K562 (cell line): ENCODE measurements around the gene SLC39A3. TPM values are rescaled to one million over a fixed set of nuclear protein-coding genes. Genes with fewer than 3 reads are reported as not detected.

ENCODE experiments used
- CEBPG ChIP-seq, 3 experiments: fragments of 200-800 bp in 1 of 3; sonication (Bioruptor generic) in 1 of 3; sonication (generic) in 1 of 3; formaldehyde crosslinking in 1 of 3; IDR thresholded peaks in 2 of 3; conservative IDR thresholded peaks in 1 of 3; 2 replicates each; pipeline versions ENCODE4 v1.6.1 to v1.8.0; 2016 to 2022; ENCODE audit warnings: missing compliant biosample characterization in 2 of 3, missing genetic modification characterization in 2 of 3, mild to moderate bottlenecking in 1 of 3, missing genetic modification reagents in 1 of 3
- KLF13 ChIP-seq: fragments of 450-650 bp; IDR thresholded peaks from 2 replicates; pipeline ENCODE4 v1.6.1; 2016; ENCODE audit warnings: missing genetic modification characterization, low read depth, mild to moderate bottlenecking, missing compliant biosample characterization, moderate library complexity, borderline replicate concordance
- POLR2AphosphoS5 ChIP-seq: IDR thresholded peaks from 2 replicates; pipeline ENCODE4 v1.6.1; 2011; ENCODE audit warnings: mild to moderate bottlenecking, low read depth, low read length, moderate library complexity; ENCODE audit not compliant: control insufficient read depth, insufficient read depth
- TEAD4 ChIP-seq, 2 experiments: sonication (generic) in 1 of 2; formaldehyde crosslinking in 1 of 2; IDR thresholded peaks; 2 replicates each; pipeline versions ENCODE4 v1.6.1 to v1.8.0; 2012 to 2022; ENCODE audit warnings: borderline replicate concordance in 1 of 2, inconsistent platforms in 1 of 2, low read length in 1 of 2, mild to moderate bottlenecking in 1 of 2, missing genetic modification reagents in 1 of 2
- XRCC5 ChIP-seq: fragments of 200-400 bp; formaldehyde crosslinking; IDR thresholded peaks from 2 replicates; pipeline ENCODE4 v1.6.1; 2017; ENCODE audit warnings: low read depth, mild to moderate bottlenecking, low read length
- ZNF224 ChIP-seq: sonication (generic); formaldehyde crosslinking; IDR thresholded peaks from 2 replicates; pipeline ENCODE4 v1.8.0; 2022; ENCODE audit warnings: mild to moderate bottlenecking, missing genetic modification reagents
- polyA plus RNA-seq, 8 experiments: library from polyadenylated mRNA; depleted of rRNA in 4 of 8; stranded (reverse) in 5 of 8; unstranded in 3 of 8; fragments of >200 nt; fragmentation: Nextera tagmentation in 2 of 8; fragmentation: Illumina TruSeq in 1 of 8; extraction: Ambion mirVana in 2 of 8; extraction: Trizol in 1 of 8; gene quantifications; 2 replicates each; pipeline versions ENCODE4 v1.2.1 to v1.2.3, GENCODE V29; 2011 to 2014; ENCODE audit warnings: inconsistent platforms in 1 of 8, missing spikeins in 1 of 8
- total RNA-seq, 7 experiments: library from RNA; depleted of rRNA in 6 of 7; stranded (reverse); fragments of >200 nt in 6 of 7; fragmentation: Illumina TruSeq in 2 of 7; extraction: Trizol in 2 of 7; gene quantifications; 2 replicates each; pipeline versions ENCODE4 v1.2.1 to v1.2.3, GENCODE V29; 2011 to 2021; ENCODE audit warnings: low replicate concordance in 1 of 7
- TF ChIP-seq, protein P1 (sequence below): fragments of 200-600 bp; sonication (generic); IDR thresholded peaks from one replicate; pipeline ENCODE4 v1.6.1; 2012; ENCODE audit warnings: mild to moderate bottlenecking, low read depth, low read length, inconsistent platforms
- TF ChIP-seq, protein P2 (sequence below): sonication (generic); formaldehyde crosslinking; IDR thresholded peaks from 2 replicates; pipeline ENCODE4 v1.8.1; 2023; ENCODE audit warnings: mild to moderate bottlenecking, missing genetic modification reagents

The SLC39A3 gene
- total and polyA plus RNA-seq, 9 of the 15 experiments (the other 6 are each of a cell fraction or from before 2014, with no cell fraction given): 2.3 to 215 (median 127) TPM

GRCh38 chr19:2782936-2783780 is 43.3 kb upstream of the SLC39A3 start, which contains the start of gene SGTA (continued):
- TF ChIP-seq POLR2AphosphoS5 (peak; percentile 79), CEBPG (CRISPR knock-in tag; IDR thresholded peaks at IDR 0.05) (peak; percentile 96), CEBPG (tag; conservative IDR thresholded peaks at IDR 0.05 in 1 of 2, IDR thresholded peaks at IDR 0.05 in 1 of 2) (peak; percentile 93 to 98), ZNF224 (peak; percentile 92; the same call in 1 of the 2 replicates), KLF13 (tag) (no peak), XRCC5 (peak; percentile 82; the same call in 1 of the 2 replicates), TEAD4 (IDR thresholded peaks at IDR 0.05; ENCODE audit: low read length) (peak; percentile 63), TEAD4 (CRISPR knock-in tag; IDR thresholded peaks at IDR 0.05; ENCODE audit: borderline replicate concordance) (peak; percentile 93; the same call in 1 of the 2 replicates)
- TF ChIP-seq, protein P1, sequence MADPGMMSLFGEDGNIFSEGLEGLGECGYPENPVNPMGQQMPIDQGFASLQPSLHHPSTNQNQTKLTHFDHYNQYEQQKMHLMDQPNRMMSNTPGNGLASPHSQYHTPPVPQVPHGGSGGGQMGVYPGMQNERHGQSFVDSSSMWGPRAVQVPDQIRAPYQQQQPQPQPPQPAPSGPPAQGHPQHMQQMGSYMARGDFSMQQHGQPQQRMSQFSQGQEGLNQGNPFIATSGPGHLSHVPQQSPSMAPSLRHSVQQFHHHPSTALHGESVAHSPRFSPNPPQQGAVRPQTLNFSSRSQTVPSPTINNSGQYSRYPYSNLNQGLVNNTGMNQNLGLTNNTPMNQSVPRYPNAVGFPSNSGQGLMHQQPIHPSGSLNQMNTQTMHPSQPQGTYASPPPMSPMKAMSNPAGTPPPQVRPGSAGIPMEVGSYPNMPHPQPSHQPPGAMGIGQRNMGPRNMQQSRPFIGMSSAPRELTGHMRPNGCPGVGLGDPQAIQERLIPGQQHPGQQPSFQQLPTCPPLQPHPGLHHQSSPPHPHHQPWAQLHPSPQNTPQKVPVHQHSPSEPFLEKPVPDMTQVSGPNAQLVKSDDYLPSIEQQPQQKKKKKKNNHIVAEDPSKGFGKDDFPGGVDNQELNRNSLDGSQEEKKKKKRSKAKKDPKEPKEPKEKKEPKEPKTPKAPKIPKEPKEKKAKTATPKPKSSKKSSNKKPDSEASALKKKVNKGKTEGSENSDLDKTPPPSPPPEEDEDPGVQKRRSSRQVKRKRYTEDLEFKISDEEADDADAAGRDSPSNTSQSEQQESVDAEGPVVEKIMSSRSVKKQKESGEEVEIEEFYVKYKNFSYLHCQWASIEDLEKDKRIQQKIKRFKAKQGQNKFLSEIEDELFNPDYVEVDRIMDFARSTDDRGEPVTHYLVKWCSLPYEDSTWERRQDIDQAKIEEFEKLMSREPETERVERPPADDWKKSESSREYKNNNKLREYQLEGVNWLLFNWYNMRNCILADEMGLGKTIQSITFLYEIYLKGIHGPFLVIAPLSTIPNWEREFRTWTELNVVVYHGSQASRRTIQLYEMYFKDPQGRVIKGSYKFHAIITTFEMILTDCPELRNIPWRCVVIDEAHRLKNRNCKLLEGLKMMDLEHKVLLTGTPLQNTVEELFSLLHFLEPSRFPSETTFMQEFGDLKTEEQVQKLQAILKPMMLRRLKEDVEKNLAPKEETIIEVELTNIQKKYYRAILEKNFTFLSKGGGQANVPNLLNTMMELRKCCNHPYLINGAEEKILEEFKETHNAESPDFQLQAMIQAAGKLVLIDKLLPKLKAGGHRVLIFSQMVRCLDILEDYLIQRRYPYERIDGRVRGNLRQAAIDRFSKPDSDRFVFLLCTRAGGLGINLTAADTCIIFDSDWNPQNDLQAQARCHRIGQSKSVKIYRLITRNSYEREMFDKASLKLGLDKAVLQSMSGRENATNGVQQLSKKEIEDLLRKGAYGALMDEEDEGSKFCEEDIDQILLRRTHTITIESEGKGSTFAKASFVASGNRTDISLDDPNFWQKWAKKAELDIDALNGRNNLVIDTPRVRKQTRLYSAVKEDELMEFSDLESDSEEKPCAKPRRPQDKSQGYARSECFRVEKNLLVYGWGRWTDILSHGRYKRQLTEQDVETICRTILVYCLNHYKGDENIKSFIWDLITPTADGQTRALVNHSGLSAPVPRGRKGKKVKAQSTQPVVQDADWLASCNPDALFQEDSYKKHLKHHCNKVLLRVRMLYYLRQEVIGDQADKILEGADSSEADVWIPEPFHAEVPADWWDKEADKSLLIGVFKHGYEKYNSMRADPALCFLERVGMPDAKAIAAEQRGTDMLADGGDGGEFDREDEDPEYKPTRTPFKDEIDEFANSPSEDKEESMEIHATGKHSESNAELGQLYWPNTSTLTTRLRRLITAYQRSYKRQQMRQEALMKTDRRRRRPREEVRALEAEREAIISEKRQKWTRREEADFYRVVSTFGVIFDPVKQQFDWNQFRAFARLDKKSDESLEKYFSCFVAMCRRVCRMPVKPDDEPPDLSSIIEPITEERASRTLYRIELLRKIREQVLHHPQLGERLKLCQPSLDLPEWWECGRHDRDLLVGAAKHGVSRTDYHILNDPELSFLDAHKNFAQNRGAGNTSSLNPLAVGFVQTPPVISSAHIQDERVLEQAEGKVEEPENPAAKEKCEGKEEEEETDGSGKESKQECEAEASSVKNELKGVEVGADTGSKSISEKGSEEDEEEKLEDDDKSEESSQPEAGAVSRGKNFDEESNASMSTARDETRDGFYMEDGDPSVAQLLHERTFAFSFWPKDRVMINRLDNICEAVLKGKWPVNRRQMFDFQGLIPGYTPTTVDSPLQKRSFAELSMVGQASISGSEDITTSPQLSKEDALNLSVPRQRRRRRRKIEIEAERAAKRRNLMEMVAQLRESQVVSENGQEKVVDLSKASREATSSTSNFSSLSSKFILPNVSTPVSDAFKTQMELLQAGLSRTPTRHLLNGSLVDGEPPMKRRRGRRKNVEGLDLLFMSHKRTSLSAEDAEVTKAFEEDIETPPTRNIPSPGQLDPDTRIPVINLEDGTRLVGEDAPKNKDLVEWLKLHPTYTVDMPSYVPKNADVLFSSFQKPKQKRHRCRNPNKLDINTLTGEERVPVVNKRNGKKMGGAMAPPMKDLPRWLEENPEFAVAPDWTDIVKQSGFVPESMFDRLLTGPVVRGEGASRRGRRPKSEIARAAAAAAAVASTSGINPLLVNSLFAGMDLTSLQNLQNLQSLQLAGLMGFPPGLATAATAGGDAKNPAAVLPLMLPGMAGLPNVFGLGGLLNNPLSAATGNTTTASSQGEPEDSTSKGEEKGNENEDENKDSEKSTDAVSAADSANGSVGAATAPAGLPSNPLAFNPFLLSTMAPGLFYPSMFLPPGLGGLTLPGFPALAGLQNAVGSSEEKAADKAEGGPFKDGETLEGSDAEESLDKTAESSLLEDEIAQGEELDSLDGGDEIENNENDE: no peak
- TF ChIP-seq, protein P2, sequence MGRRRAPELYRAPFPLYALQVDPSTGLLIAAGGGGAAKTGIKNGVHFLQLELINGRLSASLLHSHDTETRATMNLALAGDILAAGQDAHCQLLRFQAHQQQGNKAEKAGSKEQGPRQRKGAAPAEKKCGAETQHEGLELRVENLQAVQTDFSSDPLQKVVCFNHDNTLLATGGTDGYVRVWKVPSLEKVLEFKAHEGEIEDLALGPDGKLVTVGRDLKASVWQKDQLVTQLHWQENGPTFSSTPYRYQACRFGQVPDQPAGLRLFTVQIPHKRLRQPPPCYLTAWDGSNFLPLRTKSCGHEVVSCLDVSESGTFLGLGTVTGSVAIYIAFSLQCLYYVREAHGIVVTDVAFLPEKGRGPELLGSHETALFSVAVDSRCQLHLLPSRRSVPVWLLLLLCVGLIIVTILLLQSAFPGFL (CRISPR knock-in tag): 0 out of 2 replicates have a peak, but pooled peaks have one; percentile 22
